ENCODE data around the gene MIER3.
"Not testable (repeated sequence)": the region's sequence is repeated elsewhere in the genome, so short reads cannot be mapped to it uniquely, and the experiment has no call there.

MIER3 gene, protein sequence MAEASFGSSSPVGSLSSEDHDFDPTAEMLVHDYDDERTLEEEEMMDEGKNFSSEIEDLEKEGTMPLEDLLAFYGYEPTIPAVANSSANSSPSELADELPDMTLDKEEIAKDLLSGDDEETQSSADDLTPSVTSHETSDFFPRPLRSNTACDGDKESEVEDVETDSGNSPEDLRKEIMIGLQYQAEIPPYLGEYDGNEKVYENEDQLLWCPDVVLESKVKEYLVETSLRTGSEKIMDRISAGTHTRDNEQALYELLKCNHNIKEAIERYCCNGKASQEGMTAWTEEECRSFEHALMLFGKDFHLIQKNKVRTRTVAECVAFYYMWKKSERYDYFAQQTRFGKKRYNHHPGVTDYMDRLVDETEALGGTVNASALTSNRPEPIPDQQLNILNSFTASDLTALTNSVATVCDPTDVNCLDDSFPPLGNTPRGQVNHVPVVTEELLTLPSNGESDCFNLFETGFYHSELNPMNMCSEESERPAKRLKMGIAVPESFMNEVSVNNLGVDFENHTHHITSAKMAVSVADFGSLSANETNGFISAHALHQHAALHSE

DNA sequence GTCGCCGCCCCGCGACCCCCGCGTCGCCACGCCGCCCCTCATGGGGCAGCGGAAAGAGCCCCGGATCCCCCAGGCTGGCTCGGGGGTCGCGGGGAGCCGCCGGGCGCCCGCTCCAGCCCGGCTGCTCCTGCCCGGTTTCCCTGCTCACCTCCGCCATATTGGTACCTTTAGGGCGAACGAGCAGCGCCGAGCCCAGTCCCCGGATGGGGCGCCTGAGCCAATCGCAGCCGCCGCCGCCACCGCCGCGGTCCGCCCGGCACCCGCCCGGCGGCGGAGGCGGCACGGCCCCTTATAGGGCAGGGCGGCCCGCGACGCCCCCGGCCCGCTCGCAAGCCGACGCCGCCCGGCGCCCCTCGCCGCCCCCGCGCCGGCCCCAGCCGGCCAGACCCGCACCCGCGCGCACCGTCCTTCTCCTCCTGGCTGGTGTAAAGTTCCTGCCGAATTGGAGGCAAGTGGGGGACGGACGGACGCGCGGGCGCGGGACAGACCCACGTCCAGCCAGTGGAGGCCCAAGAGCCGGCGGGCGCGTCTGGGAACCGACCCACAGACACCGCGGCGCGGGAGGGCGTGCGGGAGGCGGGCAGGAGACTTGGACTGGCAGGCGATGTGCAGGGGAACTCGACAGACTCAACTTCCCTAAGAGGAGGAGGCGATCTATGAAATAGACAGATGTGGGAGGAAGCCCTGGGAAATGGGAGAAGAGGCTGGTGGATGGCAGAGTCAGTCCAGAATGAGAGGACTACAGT, at the start of gene MIER3:
Gene MIER3 (minus strand): TSS at position 178 of the 746 bp plus-strand sequence. CDS start 21 bp downstream, at position 157.
- peak; percentile 55 for DNase-seq

DNA sequence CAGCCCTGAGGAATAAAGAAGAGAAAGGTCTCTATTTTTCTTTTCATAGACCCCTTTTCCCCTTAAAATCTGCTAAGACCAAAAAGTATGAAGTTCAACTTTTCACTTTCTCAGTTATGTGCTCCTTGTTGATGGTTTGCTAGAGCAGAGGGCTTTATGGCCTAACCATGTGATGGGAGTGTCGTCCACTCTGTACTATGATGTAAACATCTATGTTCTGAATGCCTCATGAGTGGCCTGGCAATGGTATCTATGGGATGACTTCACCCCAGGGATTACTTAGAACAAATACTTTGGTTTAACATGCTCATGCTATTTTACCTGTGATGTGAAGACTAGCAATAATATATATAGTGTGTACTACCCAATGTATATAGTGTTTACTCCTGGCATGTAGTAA, 43.7 kb upstream of the MIER3 start:
- no peak for DNase-seq

DNA sequence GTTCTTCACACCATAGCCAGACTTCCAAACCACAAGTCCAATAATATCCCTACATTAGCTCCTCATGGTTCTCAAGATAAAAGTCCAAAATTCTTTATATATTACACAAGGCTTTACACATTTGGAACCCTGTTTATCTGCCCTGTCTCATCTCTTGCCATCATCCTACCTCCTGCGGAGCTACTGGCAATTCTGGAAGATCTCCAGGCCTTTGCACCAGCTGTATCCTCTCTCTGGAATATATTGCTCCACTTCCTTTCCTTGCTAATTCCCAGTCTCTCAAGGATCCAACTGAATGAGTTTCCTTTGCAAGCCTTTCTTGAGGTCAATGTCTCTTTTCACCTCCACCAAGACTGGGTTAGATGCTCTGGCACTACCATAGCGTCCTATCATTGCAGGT, 41.3 kb upstream of the MIER3 start:
- no peak for DNase-seq

DNA sequence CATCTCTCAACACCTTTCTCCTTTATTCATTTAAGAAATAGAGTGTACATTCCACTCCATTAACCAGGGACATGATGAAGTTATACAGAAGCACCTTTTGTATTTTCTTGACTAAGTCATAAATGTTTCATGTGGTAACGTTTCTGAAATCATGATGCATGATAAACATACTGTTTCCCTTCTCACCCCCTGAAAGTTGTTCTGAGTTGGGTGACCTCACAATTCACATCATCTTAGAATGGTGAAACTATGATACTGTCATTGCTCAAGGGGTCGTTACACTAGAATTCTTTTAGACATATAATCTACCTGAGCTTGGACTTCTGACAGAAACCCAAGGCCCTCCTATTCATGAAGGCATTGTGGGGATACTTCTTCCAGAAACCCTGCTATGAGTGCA, 37.8 kb upstream of the MIER3 start:
- DNase-seq, result no peak

DNA sequence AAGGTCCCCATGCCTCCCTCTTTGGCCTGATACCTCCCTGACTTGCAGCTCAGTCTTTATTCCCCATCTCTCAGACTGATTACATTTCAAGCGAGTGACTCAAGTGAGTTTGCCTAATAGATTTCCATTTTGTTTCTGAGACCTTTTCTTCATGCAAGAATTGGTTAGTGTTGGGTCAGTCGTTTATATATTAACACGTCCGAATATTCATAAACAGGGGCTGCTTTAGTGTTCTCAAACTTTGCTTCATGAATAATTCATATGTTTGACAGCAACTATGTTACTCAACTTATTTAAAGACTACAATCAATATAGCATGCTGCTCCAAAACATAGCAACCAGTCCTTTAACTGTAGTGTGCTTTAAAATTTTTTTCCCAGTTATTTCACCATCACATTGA, 36.6 kb upstream of the MIER3 start:
- DNase-seq, result no peak

DNA sequence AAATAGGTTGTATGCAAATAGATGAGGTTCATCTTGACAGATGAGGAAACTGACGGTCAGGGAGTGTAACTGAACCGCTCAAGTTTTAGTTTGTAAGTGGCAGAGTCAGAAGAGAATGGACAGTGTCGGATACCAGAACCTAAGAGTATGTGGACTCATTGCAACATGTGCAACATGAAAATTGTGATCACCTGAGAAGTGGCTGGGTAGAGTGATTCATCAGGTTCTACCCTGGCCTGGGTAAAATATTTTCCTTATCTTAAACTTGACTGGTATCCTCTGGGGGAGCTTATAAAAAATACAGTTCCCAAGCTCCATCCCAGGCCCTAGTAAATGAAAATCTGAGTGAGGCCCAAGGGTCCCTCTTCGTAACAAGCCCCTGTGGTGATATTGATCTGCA, 35.2 kb upstream of the MIER3 start:
- no peak for DNase-seq

DNA sequence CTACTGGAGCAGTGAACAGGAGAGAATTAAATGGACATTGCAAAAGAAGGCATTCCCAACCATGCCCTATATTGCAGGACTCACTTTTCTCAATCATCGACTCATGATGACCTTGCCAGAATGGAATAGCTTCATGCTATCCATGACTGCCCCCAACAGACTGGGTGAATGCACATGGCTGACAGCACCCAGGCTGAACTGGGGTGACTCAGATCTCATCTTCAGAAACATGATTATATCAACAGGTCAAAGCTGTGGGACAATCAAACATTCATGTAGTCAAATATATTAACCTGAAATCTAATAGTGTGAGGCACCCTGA, 34.7 kb upstream of the MIER3 start:
- DNase-seq, result no peak

DNA sequence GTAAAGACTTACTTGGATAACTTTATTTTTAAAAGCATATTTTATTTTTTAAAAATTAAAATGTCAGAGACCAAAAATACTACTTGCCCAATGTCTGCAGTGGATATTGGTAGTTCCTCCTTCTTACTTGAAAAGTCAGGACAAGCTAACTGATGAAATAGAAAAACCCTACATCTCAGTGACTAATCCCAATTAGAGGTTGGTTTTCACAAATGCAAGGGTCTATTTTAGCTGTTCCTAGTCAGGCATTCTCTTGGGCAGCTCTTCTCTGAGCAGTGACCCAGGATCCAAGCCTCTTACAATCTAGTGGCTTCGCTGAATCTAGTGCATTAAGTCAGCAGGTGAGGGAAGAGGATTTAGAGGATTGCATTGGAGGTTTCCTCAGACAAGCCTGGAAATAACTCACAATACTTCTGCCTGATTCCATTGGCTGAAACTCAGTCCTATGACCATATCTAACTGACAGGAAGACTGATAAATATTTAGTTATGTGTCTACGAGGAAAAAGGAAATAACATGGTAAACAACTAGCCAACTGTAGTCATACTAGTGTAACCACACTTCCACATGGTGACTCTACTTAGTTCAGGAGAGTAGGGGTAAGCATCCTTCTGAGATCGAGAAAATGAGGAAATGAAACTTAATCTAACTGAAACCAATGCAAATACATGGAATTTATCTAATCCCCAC, 34.2 kb upstream of the MIER3 start:
- no peak for DNase-seq

DNA sequence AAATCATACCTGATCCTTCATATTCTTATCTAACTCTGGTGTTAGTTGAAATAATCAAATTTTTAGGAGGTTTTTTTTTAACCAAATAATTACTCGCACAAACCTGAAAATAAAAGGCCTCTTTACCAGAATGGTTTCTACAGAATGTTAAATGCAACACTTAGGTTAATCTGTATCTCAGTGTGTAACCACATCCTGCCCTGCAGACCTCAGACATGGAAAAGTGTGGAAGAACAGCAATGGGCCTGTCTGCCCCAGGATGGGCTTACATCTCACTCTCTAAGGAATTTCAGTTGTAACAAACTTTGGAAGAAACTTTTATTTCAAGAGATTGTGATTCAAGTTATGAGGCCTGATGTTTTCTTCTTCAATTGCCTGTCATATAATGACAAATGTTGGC, 32.5 kb upstream of the MIER3 start:
- DNase-seq, result no peak

DNA sequence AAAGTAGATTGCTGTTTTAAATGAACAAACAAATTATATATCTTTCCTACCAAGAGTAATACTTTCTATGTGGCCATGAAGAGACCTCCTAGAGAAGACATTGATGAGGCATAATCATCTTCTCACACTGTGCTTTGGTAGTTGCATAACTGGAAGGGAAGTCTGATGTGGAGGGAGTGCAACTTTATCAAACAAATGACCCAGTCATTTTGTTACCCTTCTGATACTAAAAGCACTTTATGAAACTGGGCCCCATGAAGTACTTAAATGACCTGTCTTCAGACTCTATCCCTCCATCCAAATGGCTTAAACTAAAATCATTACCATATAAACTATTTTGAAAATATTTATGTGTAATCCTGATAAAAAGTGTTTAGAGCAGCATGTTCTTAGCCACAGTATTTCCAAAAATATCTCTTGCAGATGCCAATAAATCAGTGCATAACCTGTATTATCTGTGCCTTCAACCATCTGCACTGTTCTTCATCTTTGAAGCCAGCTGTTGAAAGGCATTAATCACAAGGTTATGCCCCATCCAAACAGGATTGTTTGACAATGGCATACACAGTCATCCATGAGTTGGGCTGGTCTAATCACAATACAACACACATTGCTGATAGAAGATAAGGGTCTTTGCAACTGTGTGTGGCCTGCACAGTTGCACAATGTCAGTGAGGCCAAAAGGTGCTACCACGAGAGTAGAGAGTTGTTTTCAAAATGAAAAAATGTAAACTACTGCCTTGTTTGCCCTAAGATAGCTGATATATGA, 31.9 kb upstream of the MIER3 start:
- DNase-seq, result no peak

DNA sequence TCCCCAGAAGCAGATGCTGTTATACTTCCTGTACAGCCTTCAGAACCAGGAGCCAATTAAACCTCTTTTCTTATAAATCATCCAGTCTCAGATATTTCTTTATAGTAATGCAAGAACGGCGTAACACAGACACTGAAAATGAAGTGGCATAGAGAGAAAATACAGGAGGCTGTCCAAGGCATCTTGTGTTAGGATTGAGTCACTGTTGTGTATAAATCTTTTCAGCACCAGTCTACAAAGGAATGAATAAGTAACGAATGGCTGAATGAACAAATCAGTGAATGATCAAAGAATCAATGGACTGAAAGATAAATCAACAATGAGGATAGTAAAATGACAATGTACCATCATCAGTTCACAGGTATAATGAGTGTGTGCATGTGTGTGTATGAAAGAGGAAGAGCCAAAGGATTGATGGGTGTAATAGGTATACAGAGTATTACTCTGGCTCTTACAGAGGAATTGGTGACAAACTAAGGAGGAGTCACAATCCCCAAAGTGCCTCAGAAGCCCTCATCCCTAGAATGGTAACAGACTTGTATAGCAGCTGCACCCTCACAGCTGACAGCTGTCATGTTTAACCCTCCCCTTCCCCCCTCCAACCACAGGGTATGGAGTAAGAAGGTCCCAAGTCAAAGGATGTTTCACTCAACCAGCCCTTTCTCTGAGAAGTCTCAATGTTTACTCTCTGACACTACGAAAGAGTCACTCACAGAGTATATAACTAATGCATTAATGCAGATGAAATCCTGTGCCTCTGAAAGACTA, 29.8 kb upstream of the MIER3 start:
- no peak for DNase-seq

DNA sequence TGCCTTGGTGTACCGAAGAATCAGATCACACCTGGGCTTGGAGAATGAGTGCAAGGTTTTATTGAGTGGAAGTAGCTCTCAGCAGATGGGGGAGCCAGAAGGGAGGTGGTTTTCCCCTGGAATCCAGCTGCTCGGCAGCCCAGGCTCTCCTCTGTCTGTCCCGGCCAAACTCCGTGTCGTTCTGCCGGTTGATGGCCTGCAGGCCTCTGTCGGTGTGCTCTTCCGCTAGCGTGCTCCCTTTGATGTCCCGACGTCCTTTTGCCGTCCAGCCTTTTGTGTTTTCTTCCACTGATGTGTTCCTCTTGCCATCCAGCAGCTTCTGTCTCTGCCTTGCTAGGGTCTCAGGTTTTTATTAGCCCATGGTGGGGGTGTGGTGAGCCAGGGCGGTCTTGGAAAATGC, 28.0 kb upstream of the MIER3 start:
- DNase-seq, result no peak

DNA sequence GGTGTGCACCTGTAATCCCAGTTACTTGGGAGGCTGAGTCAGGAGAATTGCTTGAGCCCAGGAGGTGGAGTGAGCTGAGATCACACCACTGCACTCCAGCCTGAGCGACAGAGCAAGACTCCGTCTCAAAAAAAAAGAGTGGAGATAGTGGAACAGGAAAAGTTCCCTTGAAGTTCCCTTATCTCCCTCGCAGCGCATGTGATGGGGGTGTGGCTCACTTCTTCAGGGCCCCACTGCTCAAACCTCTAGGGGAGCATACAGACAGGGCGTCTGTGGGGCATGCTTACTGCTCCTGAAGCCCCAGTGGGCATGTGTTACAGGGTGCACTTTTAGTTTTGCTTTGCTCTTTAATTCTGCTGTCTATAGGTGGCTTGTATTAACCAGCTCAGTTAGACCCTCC, 27.6 kb upstream of the MIER3 start:
- DNase-seq, result not testable (repeated sequence)

DNA sequence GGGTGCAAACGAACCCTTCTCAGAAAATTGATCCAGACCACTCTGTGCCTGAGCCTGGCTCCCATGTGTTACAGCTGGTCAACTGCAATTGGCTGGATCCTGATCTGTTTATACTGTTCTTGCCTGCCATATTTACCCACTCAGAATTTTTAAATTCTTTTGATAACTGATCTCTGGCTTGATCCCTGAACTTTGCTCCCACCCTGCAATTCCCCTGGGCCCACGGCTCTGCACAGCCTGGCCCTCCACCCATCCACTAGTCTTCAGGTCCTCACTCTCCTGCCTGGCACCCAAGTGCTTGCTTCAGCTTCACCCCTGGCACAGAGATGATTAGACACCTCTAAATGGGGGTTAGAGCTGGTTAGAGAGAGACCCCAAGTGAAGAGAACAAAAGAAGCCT, 25.9 kb upstream of the MIER3 start:
- no peak for DNase-seq

DNA sequence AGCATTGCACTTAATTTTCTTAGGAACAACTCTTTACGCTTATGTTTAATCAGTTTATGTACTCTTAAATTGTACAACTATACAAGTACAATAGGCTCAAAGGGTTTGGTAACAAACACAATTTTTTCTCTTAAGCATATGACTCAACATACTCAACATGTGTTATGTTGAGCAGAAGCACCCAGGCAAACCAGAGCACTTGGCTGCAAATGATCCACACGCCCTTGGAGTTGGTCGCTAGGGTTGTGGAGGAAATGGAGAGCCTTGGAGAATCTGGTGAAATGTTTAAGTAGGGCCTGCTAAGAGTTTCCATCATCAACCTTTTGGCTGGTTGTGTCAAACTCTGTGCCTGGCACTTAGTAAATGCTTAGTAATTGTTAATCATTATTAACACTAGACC, 25.1 kb upstream of the MIER3 start:
- DNase-seq, result no peak

DNA sequence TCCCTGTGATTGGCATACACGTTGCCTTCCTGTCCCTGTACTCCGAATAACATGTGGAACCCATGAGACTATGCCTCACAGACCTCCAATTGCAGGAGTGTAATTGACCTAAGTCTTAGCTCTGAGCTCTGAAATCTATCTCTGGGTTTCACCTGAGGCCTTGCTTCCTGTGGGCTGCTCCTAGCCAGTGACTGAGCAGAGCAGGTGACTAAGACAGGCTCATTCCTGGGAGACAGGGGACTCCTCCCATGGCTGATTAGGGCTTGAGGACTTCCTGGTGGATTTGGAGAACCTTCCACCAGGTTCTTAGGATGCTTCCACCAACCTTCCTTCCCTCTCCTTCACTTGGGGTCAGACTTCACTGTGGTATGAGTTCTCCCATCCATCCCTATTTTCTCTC, 22.3 kb upstream of the MIER3 start:
- no peak for DNase-seq

DNA sequence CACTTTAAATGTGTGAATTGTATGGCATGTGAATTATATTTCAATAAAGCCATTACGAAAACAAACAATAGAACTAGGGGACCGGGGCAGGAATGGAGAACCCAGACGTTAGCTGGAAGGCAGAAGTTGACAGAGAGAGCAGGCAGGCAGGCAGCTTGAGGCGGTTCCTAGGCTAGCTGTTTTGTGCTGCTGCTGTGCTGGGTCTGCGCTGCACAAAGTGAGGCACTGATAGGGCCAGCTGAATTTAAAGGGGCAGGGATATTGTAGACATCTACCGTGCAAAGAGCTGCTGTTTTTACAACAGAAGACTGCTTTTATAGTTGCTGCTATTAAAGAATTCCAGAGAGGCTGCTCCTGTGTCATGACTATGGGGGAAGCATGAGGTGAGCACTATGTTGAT, 21.6 kb upstream of the MIER3 start:
- DNase-seq, result no peak

DNA sequence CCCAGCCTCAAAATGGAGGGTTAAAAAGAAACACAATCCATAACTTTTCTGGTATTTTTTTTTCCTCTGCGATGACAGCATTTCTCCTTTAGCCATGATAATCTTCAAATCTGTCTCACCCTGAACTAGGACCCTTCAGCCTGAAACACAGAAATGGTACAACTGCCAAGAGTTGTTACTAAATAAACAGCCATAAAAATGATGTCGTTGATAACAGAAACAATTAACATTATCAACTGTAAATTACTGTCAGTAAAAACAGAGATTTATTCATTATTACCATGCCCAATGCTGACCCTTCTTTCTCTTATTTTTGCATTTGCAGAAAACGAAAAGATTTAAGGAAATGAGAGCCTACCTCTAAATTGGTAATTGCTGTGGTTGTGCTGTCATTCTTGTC, 19.4 kb upstream of the MIER3 start:
- no peak for DNase-seq

DNA sequence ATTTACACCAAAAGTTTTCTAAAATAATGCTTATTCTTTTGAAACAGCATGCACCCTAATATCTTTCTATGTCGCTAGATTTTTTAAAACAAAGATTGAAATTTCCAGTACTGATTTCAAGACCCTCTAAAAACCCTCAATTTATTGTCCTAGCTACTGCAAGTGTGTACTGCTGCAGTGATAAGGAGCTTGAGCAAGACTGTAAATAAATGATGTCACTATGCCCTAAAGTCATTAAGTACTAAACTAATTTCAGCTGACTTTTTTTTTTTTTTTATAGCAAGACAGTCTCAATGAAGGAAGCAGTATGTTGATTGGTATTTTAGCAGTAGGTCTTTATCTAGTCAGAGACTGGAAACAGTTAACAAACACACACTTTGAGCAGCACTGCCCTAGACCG, 12.2 kb upstream of the MIER3 start:
- no peak for DNase-seq

DNA sequence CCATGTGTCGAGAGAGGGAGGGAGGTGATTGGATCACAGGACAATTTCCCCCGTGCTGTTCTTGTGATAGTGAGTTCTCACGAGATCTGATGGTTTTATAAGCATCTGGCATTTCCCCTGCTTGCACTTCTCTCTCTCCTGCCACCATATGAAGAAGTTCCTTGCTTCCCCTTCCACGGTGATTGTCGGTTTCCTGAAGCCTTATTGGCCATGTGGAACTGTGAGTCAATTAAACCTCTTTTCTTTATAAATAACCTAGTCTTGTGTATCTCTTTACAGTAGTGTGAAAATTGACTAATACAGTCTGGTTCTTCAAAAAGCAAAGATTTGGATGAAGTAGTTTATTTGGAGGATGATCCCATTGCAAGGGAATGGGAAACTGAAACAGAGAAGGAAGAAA, 11.3 kb upstream of the MIER3 start:
- no peak for DNase-seq

DNA sequence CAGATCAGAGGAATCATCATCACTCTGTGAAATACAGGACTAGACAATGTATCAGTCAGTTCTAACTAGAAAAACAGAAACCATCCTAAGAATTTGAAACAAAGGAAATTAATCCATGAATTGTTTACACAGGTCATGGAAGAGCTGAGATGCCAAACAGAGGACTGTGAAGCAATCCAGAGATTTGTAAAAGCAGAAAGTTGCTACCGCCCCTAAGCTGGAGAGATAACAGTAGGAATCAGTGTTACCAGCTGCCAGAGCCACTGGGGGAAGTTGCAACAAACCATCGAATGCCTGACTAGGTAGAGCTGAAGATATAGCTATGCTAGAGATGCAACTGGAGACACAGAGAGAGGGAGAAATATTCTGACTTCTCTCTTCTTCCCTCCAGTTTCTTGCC, 10.4 kb upstream of the MIER3 start:
- DNase-seq, result no peak

DNA sequence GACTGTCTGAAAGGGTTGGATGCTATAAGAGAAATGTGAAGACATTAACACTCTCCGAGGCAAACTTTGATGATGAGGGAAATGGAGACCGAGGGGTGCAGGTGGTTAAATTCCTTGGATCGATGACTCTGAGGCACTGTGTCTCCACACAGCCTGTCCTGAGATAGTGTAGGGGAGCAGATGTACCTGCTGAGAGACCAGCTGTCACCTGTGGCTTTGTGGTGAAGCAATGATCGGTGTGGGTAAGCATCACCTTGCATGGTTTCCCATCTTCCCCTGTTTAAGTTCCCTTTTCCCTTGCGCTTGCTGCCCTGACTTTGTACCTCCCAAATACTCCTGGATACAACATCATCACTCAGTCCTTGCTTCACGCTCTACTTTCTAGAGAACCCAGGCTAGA, 9.8 kb upstream of the MIER3 start:
- DNase-seq, result no peak

All from NCI-H1105 treated with DMSO at 0.1 percent for 48 hours (cell line).